Glomerular endothelial cell (primary cell): ENCODE results near the gene ITGB5. TPM values are rescaled to one million over a fixed set of nuclear protein-coding genes. Genes with fewer than 3 reads are reported as not detected.

Source experiments
- DNase-seq: peaks from one replicate; pipeline ENCODE4 v3.0.0-alpha.2; 2011; ENCODE audit warnings: low read depth, low spot score; ENCODE audit errors: extremely low read depth
- total RNA-seq: library from RNA; depleted of rRNA; stranded (reverse); fragments of >200 nt; gene quantifications from 2 replicates; pipeline ENCODE4 v1.2.3, GENCODE V29; 2015

The ITGB5 gene
- total RNA-seq, 1 donor from 2014 or later, result 174 TPM

DNA sequence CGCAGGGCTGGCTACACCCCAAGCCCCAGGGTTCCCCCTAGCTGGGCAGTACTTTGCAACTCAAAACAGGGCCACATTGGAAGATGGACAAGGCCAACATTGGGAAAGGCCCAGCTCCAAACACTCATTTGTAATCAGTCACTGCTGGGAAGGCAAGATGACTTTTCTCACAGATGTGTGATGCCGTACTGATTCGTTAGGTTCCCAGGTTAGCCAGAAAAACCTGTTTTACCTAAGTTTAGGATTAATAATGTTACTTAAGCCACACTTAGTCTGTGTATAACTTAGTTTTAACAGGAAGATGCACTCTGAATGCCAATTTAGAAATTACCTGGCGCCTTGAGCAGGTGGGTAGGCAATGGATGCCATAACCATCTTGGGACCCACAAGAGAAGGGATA lies 71.0 kb downstream of the ITGB5 start:
- no peak for DNase-seq

DNA sequence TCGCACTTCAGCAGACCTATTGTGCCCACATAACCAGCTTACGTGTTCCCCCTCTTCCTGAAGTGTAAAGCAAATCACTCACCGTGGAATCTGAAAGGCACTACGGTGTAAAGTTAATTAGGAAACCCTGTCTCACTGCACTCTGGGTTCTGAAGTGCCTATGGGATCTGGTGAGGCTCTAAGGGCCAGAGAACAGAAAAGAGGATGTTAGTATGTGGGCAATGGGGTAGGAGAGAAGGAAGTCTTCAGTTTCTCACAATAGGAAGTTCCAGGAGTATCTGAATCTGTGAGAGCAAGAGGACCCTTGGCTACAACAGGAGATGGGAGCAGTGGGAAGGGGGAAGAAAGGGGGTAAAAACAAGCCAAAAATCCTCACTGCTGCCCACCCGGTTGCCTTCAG lies 71.4 kb downstream of the ITGB5 start:
- DNase-seq, result no peak

DNA sequence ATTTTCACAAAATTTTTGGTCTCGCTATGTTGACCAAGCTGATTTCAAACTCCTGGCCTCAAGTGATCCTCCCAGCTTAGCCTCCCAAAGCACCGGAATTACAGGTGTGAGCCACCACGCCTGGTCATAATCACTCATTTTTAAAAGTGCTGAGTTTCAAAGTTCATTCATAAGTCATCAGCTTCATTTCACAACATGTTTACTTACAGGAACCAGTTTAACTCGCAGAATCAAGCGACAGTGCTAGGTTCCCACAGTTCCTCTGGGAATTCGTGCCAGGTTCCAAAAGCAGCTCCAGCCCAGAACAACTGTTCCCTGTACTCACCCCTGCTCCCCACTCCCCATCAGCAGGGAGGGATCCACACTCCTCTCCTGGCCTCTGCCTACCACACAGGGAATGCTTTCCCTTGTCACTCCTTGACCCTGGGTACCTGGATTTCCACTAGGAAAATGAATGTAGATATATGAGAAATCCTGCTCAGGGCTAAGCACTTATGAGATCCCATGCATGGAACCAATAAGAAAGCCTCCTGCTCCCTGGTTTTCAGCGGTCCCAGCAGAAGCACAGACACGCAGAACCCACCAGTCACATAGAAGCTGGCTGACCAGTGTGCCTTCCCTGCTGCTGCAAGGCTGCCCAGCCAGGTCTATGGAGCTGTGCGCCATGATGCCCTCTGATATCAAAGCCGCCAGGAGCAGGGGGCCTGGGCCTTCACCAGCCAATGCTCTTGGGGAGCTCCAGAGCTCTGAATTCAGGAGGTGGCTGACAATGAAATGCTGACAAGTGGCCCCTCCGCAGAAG lies 72.3 kb downstream of the ITGB5 start:
- DNase-seq, result no peak

DNA sequence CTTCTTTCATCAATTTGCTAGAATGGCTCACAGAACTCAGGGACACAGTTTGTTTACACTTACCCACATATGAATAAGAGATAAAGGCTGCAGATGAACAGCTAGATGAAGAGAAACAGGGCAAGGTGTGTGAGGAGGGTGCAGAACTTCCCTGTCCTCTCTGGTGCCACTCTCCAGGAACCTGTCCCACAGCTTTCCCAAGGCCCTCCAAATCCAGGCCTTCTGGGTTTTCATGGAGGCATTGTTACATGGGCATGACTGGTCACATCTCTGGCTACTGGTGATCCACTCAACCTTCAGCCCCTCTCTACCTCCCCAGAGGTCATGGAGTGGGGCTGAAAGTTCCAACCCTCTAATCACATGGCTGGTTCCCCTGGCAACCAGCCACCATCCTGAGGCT lies 73.6 kb downstream of the ITGB5 start:
- DNase-seq, result no peak

DNA sequence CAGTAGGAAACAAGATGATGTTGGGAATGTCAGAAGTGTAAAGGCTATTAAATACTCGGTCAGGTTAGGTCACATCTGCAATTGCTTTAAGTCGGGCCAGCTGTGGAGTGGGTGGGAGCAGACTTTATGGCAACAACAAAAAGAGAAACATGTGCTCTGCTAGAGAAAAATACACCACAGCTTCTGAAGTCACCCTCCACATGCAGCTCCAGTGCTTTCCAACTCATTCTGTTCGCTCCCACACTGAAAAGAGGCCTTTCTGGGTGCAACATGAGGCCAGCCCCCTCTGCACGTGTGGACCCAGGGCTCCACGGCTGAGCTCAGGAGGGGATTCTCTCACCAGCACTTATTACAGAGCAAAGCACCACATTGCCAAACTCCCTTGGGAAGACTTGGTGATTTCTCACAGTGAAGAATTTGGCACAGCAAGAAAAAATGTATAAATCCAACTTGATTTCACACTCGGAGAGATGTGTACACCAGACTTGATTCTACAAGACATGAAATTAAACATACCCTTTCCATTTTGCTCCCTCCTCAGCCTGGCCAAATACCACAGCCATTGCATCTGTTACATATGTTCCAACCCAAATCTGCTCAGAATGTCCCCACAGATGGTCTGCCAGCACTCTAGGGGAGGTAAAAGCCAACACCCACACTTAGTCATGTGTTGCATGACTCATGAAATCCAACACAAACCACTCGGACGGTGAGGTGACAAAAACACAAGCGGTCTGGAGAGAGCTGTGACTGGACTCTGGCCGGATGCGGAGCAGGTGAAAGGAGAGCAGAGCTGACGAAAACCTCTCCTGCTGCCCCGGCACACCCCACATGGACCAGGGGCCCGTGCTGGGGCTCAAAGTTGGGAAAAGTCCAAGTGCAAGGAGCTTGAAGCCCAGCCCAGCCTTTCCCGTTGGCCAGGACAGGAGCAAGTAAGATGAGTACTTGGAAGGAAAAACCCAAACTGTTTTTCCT lies 74.6 kb downstream of the ITGB5 start:
- no peak for DNase-seq

DNA sequence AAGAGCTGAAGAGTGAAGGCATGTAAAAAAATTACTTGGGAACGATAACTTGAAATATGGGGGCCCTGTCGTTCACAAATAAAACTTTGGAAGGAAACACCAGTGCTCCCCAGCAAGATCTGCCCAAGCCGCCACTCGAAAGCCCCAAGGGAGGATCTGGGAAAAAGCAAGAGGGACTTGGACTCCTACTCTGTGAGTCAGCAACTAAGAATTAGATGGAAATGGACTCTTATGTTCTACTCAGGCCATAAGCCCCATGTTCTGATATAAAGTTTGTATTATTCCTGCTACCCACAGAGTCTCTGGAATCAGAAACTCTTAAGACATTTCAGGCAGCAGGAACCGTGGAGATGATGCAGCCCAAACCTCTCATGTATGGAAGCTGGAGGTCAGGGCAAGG lies 75.7 kb downstream of the ITGB5 start:
- no peak for DNase-seq

DNA sequence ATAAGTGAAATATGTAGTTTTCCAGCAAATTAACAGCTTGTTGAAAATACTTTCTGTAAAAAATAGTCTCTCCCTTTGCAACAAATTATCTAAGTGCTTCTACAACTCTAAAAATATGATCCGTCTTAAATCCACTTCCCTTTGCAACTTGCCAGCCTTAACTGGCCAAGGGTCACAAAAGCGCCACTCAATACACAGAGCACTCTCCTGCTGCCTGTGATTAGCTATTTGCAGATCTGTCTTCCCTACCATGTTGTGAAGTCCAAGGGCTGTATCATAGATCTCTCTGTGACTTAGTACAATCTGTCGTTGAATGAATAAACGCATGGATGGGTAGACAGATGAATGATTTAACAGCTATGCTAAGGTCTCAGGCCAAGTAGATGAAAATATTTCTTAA lies 76.2 kb downstream of the ITGB5 start:
- DNase-seq, result no peak

DNA sequence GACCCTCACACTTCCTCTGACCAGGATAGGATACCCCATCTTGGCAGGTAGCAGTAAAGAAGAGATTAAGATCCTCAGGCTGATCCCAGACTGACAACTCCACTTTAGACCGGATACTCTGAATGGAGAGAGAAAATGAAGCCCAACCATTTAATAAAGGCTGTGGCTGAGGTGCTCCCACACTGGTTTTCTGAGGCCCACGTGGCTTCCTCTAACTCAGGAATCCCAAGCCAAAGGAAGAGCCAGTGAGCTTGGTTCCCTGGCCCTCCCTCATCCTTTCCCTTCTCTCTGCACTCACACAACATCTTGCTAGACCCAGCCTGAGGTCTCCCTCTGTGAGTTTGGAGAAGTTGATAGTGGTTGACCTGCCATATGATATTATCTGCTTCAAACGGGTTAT lies 78.1 kb downstream of the ITGB5 start:
- DNase-seq, result no peak

DNA sequence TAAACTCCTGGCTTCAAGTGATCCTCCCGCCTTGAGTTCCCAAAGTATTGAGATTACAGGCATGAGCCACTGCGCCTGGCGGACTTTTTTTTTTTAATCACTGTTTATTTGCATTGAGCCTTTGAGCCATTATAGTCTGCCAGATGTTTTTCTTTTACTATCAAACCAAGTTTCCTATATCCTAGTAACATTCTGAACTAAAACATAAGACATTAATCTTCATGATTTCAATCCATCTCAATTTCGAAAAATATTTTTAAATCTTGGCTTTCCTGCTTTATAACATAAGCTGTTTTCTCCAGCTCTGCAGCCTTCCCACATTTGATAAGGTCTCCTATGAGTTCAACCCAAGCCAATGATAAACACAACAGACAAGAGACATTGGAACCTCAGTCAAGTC lies 81.5 kb downstream of the ITGB5 start:
- no peak for DNase-seq

DNA sequence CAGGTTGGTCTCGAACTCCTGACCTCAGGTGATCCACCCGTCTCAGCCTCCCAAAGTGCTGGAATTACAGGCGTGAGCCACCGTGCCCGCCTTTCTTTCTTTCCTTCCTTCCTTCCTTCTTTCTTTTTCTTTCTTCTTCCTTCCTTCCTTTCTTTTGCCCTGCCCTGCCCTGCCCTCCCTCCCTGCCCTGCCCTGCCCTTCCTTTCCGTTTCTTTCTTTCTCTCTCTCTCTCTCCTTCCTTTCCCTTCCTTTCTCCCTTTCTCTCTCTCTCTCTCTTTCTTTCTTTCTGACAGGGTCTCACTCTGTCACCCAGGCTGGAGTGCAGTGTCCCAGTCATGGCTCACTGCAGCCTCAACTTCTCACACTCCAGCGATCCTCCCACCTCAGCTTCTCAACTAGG lies 82.3 kb downstream of the ITGB5 start:
- no peak for DNase-seq

DNA sequence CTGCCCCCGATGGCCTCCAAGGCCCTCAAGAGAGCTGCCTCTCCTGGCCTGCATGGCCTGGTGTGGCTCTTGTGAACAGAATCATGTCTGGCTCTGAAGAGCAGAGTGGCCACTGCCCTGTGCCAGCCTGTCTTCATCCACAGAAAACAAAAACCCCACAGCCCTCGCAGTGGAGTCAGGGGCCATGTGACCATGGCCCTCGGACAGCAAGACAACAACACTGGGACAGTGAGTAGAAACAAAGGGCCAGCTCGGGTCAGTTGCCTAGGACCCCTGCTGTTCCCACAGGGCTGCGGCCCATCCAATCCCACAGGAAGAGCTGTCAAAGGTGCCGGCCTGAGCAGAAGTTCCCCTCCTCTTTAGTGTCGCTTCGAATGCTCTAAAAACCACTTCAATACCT lies 84.5 kb downstream of the ITGB5 start:
- no peak for DNase-seq

DNA sequence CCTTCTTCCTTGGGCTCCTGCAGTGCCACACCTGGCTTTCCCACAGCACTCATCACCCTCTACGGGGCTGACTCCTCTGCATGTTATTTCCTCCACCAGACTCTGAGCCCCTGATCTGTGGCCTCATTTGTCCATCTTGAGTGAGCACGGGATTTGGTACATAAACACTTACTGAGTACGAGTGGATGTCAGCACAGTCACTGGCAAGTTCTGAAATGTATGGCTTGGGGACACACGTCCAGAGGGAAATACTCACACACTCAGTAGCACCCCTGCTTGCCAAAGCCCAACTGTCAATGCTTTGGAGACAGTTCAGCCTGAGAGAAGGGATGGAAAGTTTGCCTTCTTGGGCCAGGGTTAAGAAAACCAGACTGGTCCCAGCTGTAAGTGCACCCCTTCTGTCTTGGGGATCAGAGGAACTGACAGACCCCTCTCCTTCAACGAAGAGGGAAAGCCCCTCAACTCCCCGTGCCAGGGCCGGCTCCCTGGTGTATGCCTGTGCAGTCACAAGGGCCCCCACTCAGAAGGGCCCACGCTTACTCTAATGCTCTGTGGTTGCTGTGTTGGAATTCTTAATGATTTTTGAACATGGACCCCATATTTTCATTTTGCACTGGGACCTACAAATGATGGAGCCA lies 85.0 kb downstream of the ITGB5 start:
- DNase-seq, result no peak

DNA sequence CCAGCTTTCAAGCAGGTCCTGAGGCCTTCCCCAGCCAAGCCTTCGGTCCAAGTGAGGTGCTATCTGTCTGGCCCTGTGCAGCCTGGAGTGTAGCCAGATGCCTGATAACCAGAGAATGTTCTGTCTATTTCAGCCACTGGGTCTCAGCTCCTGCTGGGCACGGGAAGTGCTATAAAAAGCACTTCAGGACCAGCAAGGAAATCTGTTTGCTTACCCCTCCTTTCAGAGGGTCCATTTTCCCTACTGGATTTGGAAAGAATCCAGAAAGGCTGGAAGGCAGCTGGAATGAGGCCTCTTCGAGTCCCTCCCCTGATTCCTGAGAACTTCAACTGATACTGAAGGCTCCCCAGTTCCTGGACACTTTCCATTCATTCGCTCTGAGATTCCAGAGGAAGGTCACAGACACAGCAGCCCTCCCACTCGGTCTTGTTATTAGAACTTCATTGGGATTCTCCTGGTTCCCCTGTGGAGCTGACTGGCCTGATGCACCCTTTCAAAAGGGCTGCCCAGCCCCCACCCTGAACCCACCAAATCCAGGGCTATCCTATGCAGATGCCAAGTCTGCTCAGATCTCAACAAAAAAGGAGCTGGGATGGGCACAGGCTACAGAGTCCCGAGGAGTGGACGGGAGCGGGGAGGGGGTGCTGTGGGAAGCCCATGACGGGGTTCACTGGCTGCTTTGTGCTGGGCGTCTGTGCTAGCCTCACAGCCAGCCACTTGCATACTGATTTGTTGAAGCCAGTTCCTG lies 86.5 kb downstream of the ITGB5 start:
- no peak for DNase-seq

DNA sequence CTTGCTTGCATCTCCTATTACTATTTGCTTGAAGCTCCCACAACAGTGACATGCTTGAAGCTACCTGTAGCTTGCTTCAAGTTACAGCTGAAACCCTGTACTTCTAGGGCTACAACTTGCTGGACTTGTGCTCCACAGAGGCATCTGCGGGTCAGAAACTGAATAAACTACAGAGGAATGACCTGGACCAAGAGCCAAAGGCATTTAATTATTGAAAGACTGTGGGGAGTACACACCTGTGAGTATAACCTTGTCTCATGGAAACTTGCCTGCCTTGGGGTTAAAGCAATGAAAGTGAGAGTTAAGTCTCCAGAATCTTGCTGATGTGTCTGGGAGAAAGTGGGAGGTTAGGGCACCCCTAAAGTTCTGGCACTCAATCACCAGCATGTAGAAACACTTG lies 87.1 kb downstream of the ITGB5 start:
- no peak for DNase-seq

DNA sequence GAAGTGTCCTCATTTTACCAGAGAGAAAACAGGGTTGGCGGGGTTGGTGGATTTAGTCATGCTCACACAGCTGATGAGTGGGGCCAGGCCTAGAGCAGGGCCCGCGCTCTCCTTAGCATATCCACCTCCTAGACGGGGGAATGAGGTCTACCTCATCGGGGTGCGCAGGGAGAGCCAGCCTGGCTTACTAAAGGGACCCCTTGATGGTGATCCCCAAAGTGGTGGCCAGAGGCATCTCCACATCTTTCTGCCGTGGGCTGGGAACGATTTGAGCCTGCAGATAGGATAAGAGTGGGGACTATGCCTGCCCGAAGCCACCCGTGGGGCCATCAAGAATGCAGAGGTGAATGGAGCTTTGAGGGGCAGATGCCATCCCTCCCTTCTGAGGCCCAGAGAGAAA lies 87.5 kb downstream of the ITGB5 start:
- no peak for DNase-seq

DNA sequence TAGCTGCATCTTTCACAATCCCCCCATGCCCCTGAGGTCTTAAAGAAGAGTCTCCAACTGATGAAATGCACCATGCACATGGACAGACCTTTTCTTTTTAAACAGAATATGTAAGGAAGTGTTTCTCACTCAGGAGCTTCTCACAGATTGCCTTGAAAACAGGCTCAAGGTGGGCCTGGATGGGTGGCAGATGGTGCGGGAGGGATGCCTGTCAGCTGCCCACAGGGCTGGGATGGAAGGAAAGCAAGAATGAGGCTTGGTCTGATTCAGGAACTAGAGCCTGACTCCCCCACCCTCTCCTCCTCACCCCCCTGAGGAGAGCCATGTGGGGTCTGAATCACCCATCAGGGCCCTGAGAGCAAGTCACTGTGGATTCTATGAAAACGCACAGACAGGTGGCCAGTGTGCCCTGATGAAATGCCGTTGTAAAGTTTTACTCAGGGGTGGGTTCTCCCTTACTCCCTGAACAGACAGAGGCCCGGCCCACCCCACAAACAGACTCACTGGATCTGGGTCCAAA lies 89.7 kb downstream of the ITGB5 start:
- DNase-seq, result no peak

DNA sequence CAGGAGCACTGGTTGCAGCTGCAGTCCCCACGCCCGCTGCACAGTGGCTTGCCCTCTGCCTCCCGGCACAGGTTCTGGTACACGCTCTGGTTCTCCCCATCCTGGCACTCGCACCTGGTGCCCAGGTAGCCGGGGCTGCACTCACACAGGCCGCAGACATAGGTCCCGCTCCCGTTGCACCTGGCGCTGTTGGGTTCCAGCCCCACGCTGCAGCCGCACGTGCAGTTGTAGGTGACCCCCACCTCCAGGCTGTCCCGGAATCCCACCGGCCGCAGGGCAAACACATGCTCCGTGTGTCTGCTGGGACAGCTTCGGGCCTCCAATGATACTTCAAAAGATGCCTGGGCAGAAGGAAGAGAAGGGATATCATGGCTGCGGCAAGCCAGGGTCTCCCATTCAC lies 90.7 kb downstream of the ITGB5 start:
- no peak for DNase-seq

DNA sequence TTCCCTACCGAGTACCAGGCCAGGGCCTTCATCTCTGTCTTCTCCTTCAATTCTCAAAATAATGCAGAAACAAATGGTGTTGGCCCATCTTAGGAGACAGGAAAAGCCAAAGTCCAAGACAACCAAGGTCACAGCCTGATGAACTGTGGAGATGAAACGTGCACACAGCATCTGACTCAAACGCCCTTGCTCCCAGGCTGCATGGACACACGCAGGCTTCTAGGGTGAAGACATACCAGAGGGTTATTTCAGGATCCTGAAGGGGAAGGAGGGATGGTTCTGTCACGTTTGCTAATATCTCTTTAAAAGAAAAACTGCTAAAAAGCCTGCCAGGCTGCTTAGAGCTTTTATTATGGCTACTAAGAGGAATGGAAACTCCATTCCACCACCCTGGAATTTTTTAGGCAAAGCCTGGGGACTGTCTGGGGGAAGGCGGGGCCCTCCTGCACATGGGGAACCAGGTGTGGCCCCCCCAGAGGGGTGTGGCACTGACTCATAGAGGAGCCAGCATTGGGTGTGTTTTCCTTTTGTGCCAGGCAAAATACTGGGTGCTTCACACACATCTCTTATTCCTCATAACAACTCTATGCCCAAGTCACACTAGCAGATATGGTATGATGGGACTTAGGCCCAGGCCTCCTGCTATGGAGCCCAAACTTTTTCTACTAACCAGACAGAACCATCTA lies 94.0 kb downstream of the ITGB5 start:
- DNase-seq, result no peak

DNA sequence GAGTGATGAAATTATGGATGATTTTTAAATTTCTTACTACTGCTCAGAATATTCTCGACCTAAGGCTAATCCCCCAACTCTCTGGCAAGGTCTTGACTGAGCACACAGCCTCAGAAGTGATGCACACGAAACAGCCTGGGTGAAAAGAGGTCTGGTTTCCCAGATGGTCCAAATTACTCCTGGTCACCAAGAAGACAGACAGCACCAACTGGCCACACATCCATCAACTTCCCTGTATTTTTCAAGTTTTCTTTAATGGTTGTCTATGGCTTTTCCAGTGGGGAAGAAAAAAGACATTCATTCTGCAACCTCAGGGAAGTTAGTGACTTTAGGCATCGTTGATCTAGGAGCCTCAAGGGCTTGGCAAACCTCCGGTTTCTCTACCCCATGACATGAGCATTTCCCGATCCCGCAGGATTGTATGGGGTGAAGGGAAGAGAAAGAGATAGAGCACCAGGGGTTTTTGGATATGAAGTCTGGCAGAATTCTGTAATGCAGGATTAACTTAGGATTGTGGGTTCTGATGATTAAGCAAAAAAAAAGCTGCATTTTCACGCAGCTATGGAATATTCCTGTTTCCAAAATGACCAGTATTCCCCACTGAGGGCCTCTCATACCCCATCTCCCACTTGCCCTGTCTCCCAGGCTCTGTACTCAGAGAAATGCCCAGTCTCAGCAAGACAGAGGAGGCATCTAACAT lies 94.7 kb downstream of the ITGB5 start:
- DNase-seq, result no peak
